SU-DHL-6 (cell line): Measurements from ENCODE around the gene RXRG.

Source experiments
- H2AFZ ChIP-seq: fragments of 200-600 bp; sonication (generic); 2 replicates; pipeline ENCODE4 v1.6.1; 2014; ENCODE audit warnings: low read depth, mild to moderate bottlenecking, moderate library complexity, mixed read lengths, antibody characterized with exemption, low read length; ENCODE audit not compliant: severe bottlenecking
- H3F3A ChIP-seq: fragments of 200-600 bp; shearing (Covaris generic); 2 replicates; pipeline ENCODE4 v1.6.0; 2016; ENCODE audit warnings: antibody characterized with exemption, mild to moderate bottlenecking; ENCODE audit not compliant: insufficient read depth
- H3K27ac ChIP-seq: fragments of 200-600 bp; sonication (generic); 2 replicates; pipeline ENCODE4 v1.5.1; 2016; ENCODE audit warnings: low read depth, mild to moderate bottlenecking, low read length, moderate library complexity, mixed read lengths
- H3K27me3 ChIP-seq: fragments of 200-600 bp; sonication (generic), shearing (Covaris generic); 2 replicates; pipeline ENCODE4 v1.6.0; 2014; ENCODE audit warnings: mild to moderate bottlenecking, low read length
- H3K36me3 ChIP-seq: fragments of 200-600 bp; sonication (generic); 2 replicates; pipeline ENCODE4 v1.6.1; 2014; ENCODE audit warnings: mild to moderate bottlenecking, low read length, mixed read lengths
- H3K4me2 ChIP-seq: fragments of 300-600, 200-600 bp; shearing (Covaris generic), sonication (generic); 2 replicates; pipeline ENCODE4 v1.6.0; 2014; ENCODE audit warnings: low read length, low read depth, mild to moderate bottlenecking; ENCODE audit not compliant: poor library complexity, severe bottlenecking
- H3K4me3 ChIP-seq: fragments of 200-600 bp; sonication (generic); 2 replicates; pipeline ENCODE4 v1.5.1; 2014; ENCODE audit warnings: antibody characterized with exemption, low read length, mild to moderate bottlenecking, mixed read lengths; ENCODE audit not compliant: insufficient read depth, poor library complexity, severe bottlenecking
- H3K79me2 ChIP-seq: fragments of 200-600 bp; sonication (generic); 2 replicates; pipeline ENCODE4 v1.6.1; 2014; ENCODE audit warnings: mild to moderate bottlenecking, low read length, moderate library complexity; ENCODE audit not compliant: insufficient read depth
- H3K9ac ChIP-seq: fragments of 200-600 bp; sonication (generic); 2 replicates; pipeline ENCODE4 v1.7.0; 2014; ENCODE audit warnings: mild to moderate bottlenecking, low read length
- H3K9me2 ChIP-seq: fragments of 200-600 bp; sonication (generic); replicated peaks from 2 replicates; pipeline ENCODE4 v1.6.1; 2014; ENCODE audit warnings: low read length; ENCODE audit not compliant: insufficient read depth
- H3K9me3 ChIP-seq: fragments of 200-600 bp; sonication (generic); 2 replicates; pipeline ENCODE4 v1.6.1; 2014; ENCODE audit warnings: low read length, mixed read lengths; ENCODE audit not compliant: insufficient read depth
- H4K20me1 ChIP-seq: fragments of 200-600 bp; sonication (generic); 2 replicates; pipeline ENCODE4 v1.6.1; 2014; ENCODE audit warnings: low read depth, mild to moderate bottlenecking, antibody characterized with exemption, low read length, moderate library complexity, mixed read lengths
- CTCF ChIP-seq: fragments of 200-600 bp; sonication (generic); IDR thresholded peaks from one replicate; pipeline ENCODE4 v1.5.1; 2017; ENCODE audit warnings: antibody characterized with exemption, mild to moderate bottlenecking, low read length, moderate library complexity; ENCODE audit not compliant: insufficient read depth, poor library complexity, severe bottlenecking
- EZH2phosphoT487 ChIP-seq: fragments of 200-600 bp; sonication (generic), shearing (Covaris generic); conservative IDR thresholded peaks from 2 replicates; pipeline ENCODE4 v1.6.1; 2018; ENCODE audit warnings: mild to moderate bottlenecking, antibody characterized with exemption, low read length, moderate library complexity, mixed read lengths

RXRG gene

GRCh38 chr1:165369255-165369848 is 75.6 kb downstream of the RXRG start:
- no peak overlapping the region for H3K4me2 ChIP-seq
- no peaks in the 10 kb centered on the region for H3K9me3 ChIP-seq
- no peaks in the 10 kb centered on the region for H3K79me2 ChIP-seq
- no peak overlapping the region for H3K4me3 ChIP-seq
- no peak overlapping the region for H3K9ac ChIP-seq
- H3F3A ChIP-seq: no peaks in the 10 kb centered on the region
- TF ChIP-seq EZH2phosphoT487 (no peak), CTCF (peak; percentile 64)
- no peak overlapping the region for H2AFZ ChIP-seq
- no peaks in the 10 kb centered on the region for H3K27me3 ChIP-seq
- H3K27ac ChIP-seq: no peak overlapping the region
- no peaks in the 10 kb centered on the region for H4K20me1 ChIP-seq
- no peaks in the 10 kb centered on the region for H3K36me3 ChIP-seq
- no peaks in the 10 kb centered on the region for H3K9me2 ChIP-seq

- Histone ChIP-seq H3K4me3 (no peak overlapping the region), H3K27me3 (no peaks in the 10 kb centered on the region), H3K9me3 (no peaks in the 10 kb centered on the region), H3K4me2 (no peak overlapping the region), H4K20me1 (no peaks in the 10 kb centered on the region), H3K9ac (no peak overlapping the region), H2AFZ (no peak overlapping the region), H3K27ac (no peak overlapping the region), H3K9me2 (no peaks in the 10 kb centered on the region), H3K79me2 (no peaks in the 10 kb centered on the region), H3F3A (no peaks in the 10 kb centered on the region), H3K36me3 (no peaks in the 10 kb centered on the region)
- TF ChIP-seq CTCF (peak; percentile 89), EZH2phosphoT487 (no peak)
Observed at GRCh38 chr1:165367375-165367993, 77.4 kb downstream of the RXRG start.

GRCh38 chr1:165365341-165365740 is 79.6 kb downstream of the RXRG start:
- no peak overlapping the region for H3K9ac ChIP-seq
- H4K20me1 ChIP-seq: no peaks in the 10 kb centered on the region
- H3K4me2 ChIP-seq: no peak overlapping the region
- TF ChIP-seq EZH2phosphoT487 (no peak), CTCF (no peak)
- H3K79me2 ChIP-seq: no peaks in the 10 kb centered on the region
- no peaks in the 10 kb centered on the region for H3F3A ChIP-seq
- no peaks in the 10 kb centered on the region for H3K9me2 ChIP-seq
- H3K4me3 ChIP-seq: no peak overlapping the region
- H3K36me3 ChIP-seq: no peaks in the 10 kb centered on the region
- H3K9me3 ChIP-seq: no peaks in the 10 kb centered on the region
- no peak overlapping the region for H2AFZ ChIP-seq
- H3K27me3 ChIP-seq: no peaks in the 10 kb centered on the region
- H3K27ac ChIP-seq: no peak overlapping the region
